ENCODE results near the gene CALM3. TPM values are rescaled to one million over a fixed set of nuclear protein-coding genes. Genes with fewer than 3 reads are reported as not detected.
A peak's percentile ranks its signal among the peaks of the same experiment; 100 is the strongest.

CALM3 gene
- total RNA-seq, 1 experiment from 2014 or later, result 343 TPM

DNA sequence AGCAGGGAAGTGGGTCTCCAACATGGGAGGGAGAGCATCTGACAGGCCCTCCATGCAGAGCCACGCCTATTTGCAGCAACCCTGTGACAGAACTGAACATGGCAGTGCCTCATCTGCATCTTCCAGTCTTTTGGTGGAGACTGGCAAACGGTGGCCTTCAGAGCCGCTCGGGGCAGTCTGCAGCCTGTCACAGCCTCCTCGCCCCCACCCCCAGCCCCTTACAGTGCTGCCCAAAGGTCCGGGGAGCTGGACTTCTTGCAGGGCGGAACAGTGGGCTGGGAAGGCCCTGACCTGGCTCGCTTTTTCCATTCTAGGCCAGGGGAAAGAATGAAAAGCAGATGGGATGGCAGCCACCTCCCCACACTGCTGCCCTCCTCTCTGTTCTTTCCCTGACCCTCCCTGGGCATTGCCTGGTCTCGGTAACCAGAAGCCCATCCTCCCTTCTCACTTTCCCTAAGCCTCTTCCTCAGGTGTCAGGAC, 2.7 kb downstream of the CALM3 start:
- Histone ChIP-seq H4K5ac (ENCODE audit: insufficient read length, low read depth, low read length) (no peak overlapping the region), H3K56ac (ENCODE audit: insufficient read length, low read depth, low read length) (no peak overlapping the region), H3K9ac (ENCODE audit: extremely low read depth, insufficient read length, low read length) (no peak overlapping the region), H3K9me3 (ENCODE audit: control insufficient read depth, low read depth, low read length) (no peaks in the 10 kb centered on the region), H4K8ac (replicated peaks; ENCODE audit: insufficient read length, low read depth, low read length) (no peak overlapping the region), H2BK5ac (ENCODE audit: insufficient read length, low read length) (no peak overlapping the region), H2BK12ac (ENCODE audit: insufficient read length, low read depth, low read length) (no peak overlapping the region), H3K4me2 (ENCODE audit: insufficient read depth, insufficient read length, low read length) (no peak overlapping the region), H3K18ac (ENCODE audit: insufficient read length, low read depth, low read length) (no peak overlapping the region), H2AFZ (ENCODE audit: low read length) (no peak overlapping the region), H4K20me1 (ENCODE audit: control insufficient read depth, insufficient read depth, insufficient read length) (no peaks in the 10 kb centered on the region), H3K27me3 (ENCODE audit: insufficient read depth, low read length) (no peaks in the 10 kb centered on the region), H4K91ac (ENCODE audit: insufficient read length, low read depth, low read length) (no peak overlapping the region), H2BK20ac (ENCODE audit: low read depth, low read length, poor library complexity, severe bottlenecking) (no peak overlapping the region), H2BK15ac (ENCODE audit: low read depth, low read length) (no peak overlapping the region), H2BK120ac (ENCODE audit: low read depth, low read length, poor library complexity, severe bottlenecking) (no peak overlapping the region), H3K23ac (ENCODE audit: insufficient read length, low read depth, low read length) (no peak overlapping the region), H3K79me2 (ENCODE audit: insufficient read depth, low read length) (peaks cover 5% of the 10 kb centered on the region; the same call in 1 of the 2 replicates), H3T11ph (ENCODE audit: low read length) (no peak overlapping the region), H3K27ac (ENCODE audit: insufficient read length, low read depth, low read length) (no peak overlapping the region), H3K79me1 (ENCODE audit: insufficient read depth, low read depth, low read length, poor library complexity, severe bottlenecking) (peaks cover 7% of the 10 kb centered on the region), H2AK5ac (ENCODE audit: insufficient read length, low read length) (no peak overlapping the region), H3K4ac (ENCODE audit: low read depth, low read length) (no peak overlapping the region), H3K23me2 (ENCODE audit: insufficient read length, low read depth, low read length, poor library complexity, severe bottlenecking) (peaks cover 12% of the 10 kb centered on the region), H3K4me1 (ENCODE audit: insufficient read depth, low read length) (no peaks in the 10 kb centered on the region), H3K14ac (ENCODE audit: insufficient read depth, low read length) (no peak overlapping the region)
- H3K27ac Mint-ChIP-seq, result 0 out of 7 replicates have a peak overlapping the region, but pooled peaks of 1 of the 3 experiments have one; percentile 20
- WGBS (ENCODE audit: extremely low coverage, insufficient read length, low lambda C conversion rate), result no CpG with 5 or more reads among the region's 9 CpGs
- H3K4me1 Mint-ChIP-seq, result peaks cover 19 to 31% of the 10 kb centered on the region in 2 experiments
- no peak for DNase-seq
- TF ChIP-seq, protein P1, sequence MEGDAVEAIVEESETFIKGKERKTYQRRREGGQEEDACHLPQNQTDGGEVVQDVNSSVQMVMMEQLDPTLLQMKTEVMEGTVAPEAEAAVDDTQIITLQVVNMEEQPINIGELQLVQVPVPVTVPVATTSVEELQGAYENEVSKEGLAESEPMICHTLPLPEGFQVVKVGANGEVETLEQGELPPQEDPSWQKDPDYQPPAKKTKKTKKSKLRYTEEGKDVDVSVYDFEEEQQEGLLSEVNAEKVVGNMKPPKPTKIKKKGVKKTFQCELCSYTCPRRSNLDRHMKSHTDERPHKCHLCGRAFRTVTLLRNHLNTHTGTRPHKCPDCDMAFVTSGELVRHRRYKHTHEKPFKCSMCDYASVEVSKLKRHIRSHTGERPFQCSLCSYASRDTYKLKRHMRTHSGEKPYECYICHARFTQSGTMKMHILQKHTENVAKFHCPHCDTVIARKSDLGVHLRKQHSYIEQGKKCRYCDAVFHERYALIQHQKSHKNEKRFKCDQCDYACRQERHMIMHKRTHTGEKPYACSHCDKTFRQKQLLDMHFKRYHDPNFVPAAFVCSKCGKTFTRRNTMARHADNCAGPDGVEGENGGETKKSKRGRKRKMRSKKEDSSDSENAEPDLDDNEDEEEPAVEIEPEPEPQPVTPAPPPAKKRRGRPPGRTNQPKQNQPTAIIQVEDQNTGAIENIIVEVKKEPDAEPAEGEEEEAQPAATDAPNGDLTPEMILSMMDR (conservative IDR thresholded peaks at IDR 0.05), result no peak
- peak overlapping the region; percentile 39 to 98; a peak in 3 of 5 replicates for H3K4me3 Mint-ChIP-seq
- no peaks in the 10 kb centered on the region; a peak in 1 of 5 replicates for H3K9me3 Mint-ChIP-seq
- H3K36me3 Mint-ChIP-seq (ENCODE audit: insufficient read depth in 1 of 3, low read depth in 3 of 3), result peaks cover 18 to 36% (median 33%) of the 10 kb centered on the region in 3 experiments; a peak in 6 of 7 replicates
- H3K27me3 Mint-ChIP-seq (ENCODE audit: low read depth), result 0 out of 2 replicates have a peak, but pooled peaks cover 2% of the 10 kb centered on the region

Measured in H9 (cell line).